Measurements from ENCODE around the gene C3orf18. TPM values are rescaled to one million over a fixed set of nuclear protein-coding genes. Genes with fewer than 3 reads are reported as not detected.

The C3orf18 gene
- total RNA-seq, 1 experiment from 2014 or later, result 7.1 TPM

DNA sequence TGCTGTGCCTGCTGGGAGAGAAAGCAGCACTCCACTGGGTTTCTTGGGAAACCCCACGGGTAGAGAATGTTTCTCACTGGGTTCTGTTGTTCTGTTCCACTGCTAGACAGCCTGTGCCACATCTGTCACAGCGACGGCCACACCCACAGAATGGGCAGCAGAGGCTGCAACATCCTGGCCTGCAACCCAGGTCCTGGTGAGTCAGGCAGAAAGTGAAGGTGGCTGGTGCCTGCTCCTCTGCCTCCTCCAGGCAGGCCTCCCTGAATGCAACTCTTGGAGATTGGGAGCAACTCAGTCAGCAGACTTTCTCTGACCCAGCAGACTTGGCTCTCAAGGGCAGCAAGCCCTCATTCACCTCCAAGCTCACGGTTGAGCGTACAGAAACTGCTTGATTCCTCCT lies 13.0 kb downstream of the C3orf18 start:
- no peaks in the 10 kb centered on the region for H3K9me3 ChIP-seq (ENCODE audit: control insufficient read depth, low read depth, low read length)
- no CpG with 5 or more reads among the region's 5 CpGs for WGBS (ENCODE audit: extremely low coverage, insufficient read length, low lambda C conversion rate)
- no peak overlapping the region for H3T11ph ChIP-seq (ENCODE audit: low read length)
- H3K27ac ChIP-seq (ENCODE audit: insufficient read length, low read depth, low read length), result no peak overlapping the region
- H3K79me2 ChIP-seq (ENCODE audit: insufficient read depth, low read length), result no peaks in the 10 kb centered on the region
- no peak overlapping the region for H4K91ac ChIP-seq (ENCODE audit: insufficient read length, low read depth, low read length)
- no peak overlapping the region for H3K18ac ChIP-seq (ENCODE audit: insufficient read length, low read depth, low read length)
- Mint-ChIP-seq H3K4me1 (peaks cover 18 to 25% of the 10 kb centered on the region in 2 experiments), H3K27me3 (ENCODE audit: low read depth) (peaks cover 19% of the 10 kb centered on the region), H3K4me3 (no peak overlapping the region), H3K27ac (no peak overlapping the region; a peak in 1 of 7 replicates), H3K9me3 (no peaks in the 10 kb centered on the region), H3K36me3 (ENCODE audit: insufficient read depth in 1 of 3, low read depth in 3 of 3) (no peaks in the 10 kb centered on the region)
- TF ChIP-seq CTCF (conservative IDR thresholded peaks at IDR 0.05), result no peak
- no peaks in the 10 kb centered on the region for H3K79me1 ChIP-seq (ENCODE audit: insufficient read depth, low read depth, low read length, poor library complexity, severe bottlenecking)
- no peak overlapping the region for H2AFZ ChIP-seq (ENCODE audit: low read length)
- no peaks in the 10 kb centered on the region for H3K4me1 ChIP-seq (ENCODE audit: insufficient read depth, low read length)
- H4K20me1 ChIP-seq (ENCODE audit: control insufficient read depth, insufficient read depth, insufficient read length), result no peaks in the 10 kb centered on the region
- H2BK15ac ChIP-seq (ENCODE audit: low read depth, low read length), result no peak overlapping the region
- no peak overlapping the region for H3K56ac ChIP-seq (ENCODE audit: insufficient read length, low read depth, low read length)
- H3K4me2 ChIP-seq (ENCODE audit: insufficient read depth, insufficient read length, low read length), result no peak overlapping the region
- DNase-seq, result no peak
- H3K4ac ChIP-seq (ENCODE audit: low read depth, low read length), result no peak overlapping the region
- no peak overlapping the region for H3K14ac ChIP-seq (ENCODE audit: insufficient read depth, low read length)
- H2BK12ac ChIP-seq (ENCODE audit: insufficient read length, low read depth, low read length), result no peak overlapping the region
- H2BK5ac ChIP-seq (ENCODE audit: insufficient read length, low read length), result no peak overlapping the region
- H4K8ac ChIP-seq (replicated peaks; ENCODE audit: insufficient read length, low read depth, low read length), result no peak overlapping the region
- H2BK20ac ChIP-seq (ENCODE audit: low read depth, low read length, poor library complexity, severe bottlenecking), result no peak overlapping the region
- no peak overlapping the region for H2AK5ac ChIP-seq (ENCODE audit: insufficient read length, low read length)
- H3K9ac ChIP-seq (ENCODE audit: extremely low read depth, insufficient read length, low read length), result no peak overlapping the region
- H3K27me3 ChIP-seq (ENCODE audit: insufficient read depth, low read length), result no peaks in the 10 kb centered on the region
- no peak overlapping the region for H4K5ac ChIP-seq (ENCODE audit: insufficient read length, low read depth, low read length)
- H3K23ac ChIP-seq (ENCODE audit: insufficient read length, low read depth, low read length), result no peak overlapping the region
- H2BK120ac ChIP-seq (ENCODE audit: low read depth, low read length, poor library complexity, severe bottlenecking), result no peak overlapping the region
- no peaks in the 10 kb centered on the region for H3K23me2 ChIP-seq (ENCODE audit: insufficient read length, low read depth, low read length, poor library complexity, severe bottlenecking)

Data from H9 (cell line).